Measurements from ENCODE around the gene KATNAL2. TPM values are rescaled to one million over a fixed set of nuclear protein-coding genes. Genes with fewer than 3 reads are reported as not detected.

Gene KATNAL2
- total RNA-seq, 1 experiment from 2014 or later, result 2.0 TPM

- H4K20me1 ChIP-seq (ENCODE audit: low read length), result no peaks in the 10 kb centered on the region
- H3K27me3 ChIP-seq (ENCODE audit: low read length), result no peaks in the 10 kb centered on the region
- ChIA-PET POLR2A (ENCODE audit: unreplicated experiment) (no interaction called here), CTCF (no interaction called here)
- no peak overlapping the region for H3K9ac ChIP-seq (ENCODE audit: low read length)
- H3K9me3 ChIP-seq (ENCODE audit: low read length), result no peaks in the 10 kb centered on the region
- DNase-seq (no peak), ATAC-seq (no peak)
- BruUV-seq (replicated peaks), result no TSS peak
- TF ChIP-seq CTCF (conservative IDR thresholded peaks at IDR 0.05; ENCODE audit: low read depth, low read length), result no peak
- peaks cover 35% of the 10 kb centered on the region for H3K79me2 ChIP-seq (ENCODE audit: low read length)
- no peak overlapping the region for H3K4me2 ChIP-seq (ENCODE audit: low read length)
- no peaks in the 10 kb centered on the region for H3K4me1 ChIP-seq (ENCODE audit: insufficient read depth, low read length)
- no peaks in the 10 kb centered on the region for H3K9me2 ChIP-seq (replicated peaks; ENCODE audit: low read length)
- no peak overlapping the region for H2AFZ ChIP-seq (ENCODE audit: low read length)
- intact Hi-C loops (cut with micrococcal nuclease), result no loop called here
- no peak overlapping the region for H3K4me3 ChIP-seq (ENCODE audit: low read length)
- H3F3A ChIP-seq (ENCODE audit: low read length, unreplicated experiment), result no peaks in the 10 kb centered on the region
- H3K27ac ChIP-seq (ENCODE audit: low read length), result no peak overlapping the region
- H3K36me3 ChIP-seq (ENCODE audit: low read depth, low read length), result no peaks in the 10 kb centered on the region
Observed at GRCh38 chr18:46899274-46899948, 18.0 kb upstream of the KATNAL2 start.

- no peaks in the 10 kb centered on the region for H3K36me3 ChIP-seq (ENCODE audit: low read depth, low read length)
- H3K4me3 ChIP-seq (ENCODE audit: low read length), result no peak overlapping the region
- no peaks in the 10 kb centered on the region for H3K9me2 ChIP-seq (replicated peaks; ENCODE audit: low read length)
Observed at GRCh38 chr18:46903406-46903805, 14.0 kb upstream of the KATNAL2 start.

GRCh38 chr18:46909497-46909896 is 7.9 kb upstream of the KATNAL2 start:
- Histone ChIP-seq H4K20me1 (ENCODE audit: low read length) (no peaks in the 10 kb centered on the region), H2AFZ (ENCODE audit: low read length) (no peak overlapping the region), H3K9me3 (ENCODE audit: low read length) (no peaks in the 10 kb centered on the region), H3F3A (ENCODE audit: low read length, unreplicated experiment) (no peaks in the 10 kb centered on the region), H3K9me2 (replicated peaks; ENCODE audit: low read length) (no peaks in the 10 kb centered on the region), H3K4me3 (ENCODE audit: low read length) (no peak overlapping the region), H3K4me2 (ENCODE audit: low read length) (no peak overlapping the region), H3K36me3 (ENCODE audit: low read depth, low read length) (no peaks in the 10 kb centered on the region), H3K9ac (ENCODE audit: low read length) (no peak overlapping the region), H3K4me1 (ENCODE audit: insufficient read depth, low read length) (no peaks in the 10 kb centered on the region), H3K27ac (ENCODE audit: low read length) (no peak overlapping the region), H3K79me2 (ENCODE audit: low read length) (peaks cover 91% of the 10 kb centered on the region), H3K27me3 (ENCODE audit: low read length) (no peaks in the 10 kb centered on the region)
- intact Hi-C loops (cut with micrococcal nuclease), result no loop called here
- TF ChIP-seq EZH2phosphoT487 (IDR thresholded peaks at IDR 0.05; ENCODE audit: borderline replicate concordance, low read length) (no peak), EZH2 (IDR thresholded peaks at IDR 0.05; ENCODE audit: low read length, unreplicated experiment) (no peak)
- DNase-seq, result no peak
- CTCF ChIA-PET, result no interaction called here
- POLR2A ChIA-PET (ENCODE audit: unreplicated experiment), result no interaction called here
- no peak for ATAC-seq
- BruUV-seq (replicated peaks), result no TSS peak

More at GRCh38 chr18:46903406-46903805, 14.0 kb upstream of the KATNAL2 start:
- no peak overlapping the region for H3K9ac ChIP-seq (ENCODE audit: low read length)
- no peaks in the 10 kb centered on the region for H3K9me3 ChIP-seq (ENCODE audit: low read length)
- H3K79me2 ChIP-seq (ENCODE audit: low read length), result peaks cover 64% of the 10 kb centered on the region
- H3F3A ChIP-seq (ENCODE audit: low read length, unreplicated experiment), result no peaks in the 10 kb centered on the region
- no peak overlapping the region for H3K4me2 ChIP-seq (ENCODE audit: low read length)
- H3K4me1 ChIP-seq (ENCODE audit: insufficient read depth, low read length), result no peaks in the 10 kb centered on the region
- intact Hi-C loops (cut with micrococcal nuclease), result no loop called here
- CTCF ChIA-PET, result no interaction called here
- DNase-seq (no peak), ATAC-seq (no peak)
- no peaks in the 10 kb centered on the region for H4K20me1 ChIP-seq (ENCODE audit: low read length)
- H3K27me3 ChIP-seq (ENCODE audit: low read length), result no peaks in the 10 kb centered on the region
- POLR2A ChIA-PET (ENCODE audit: unreplicated experiment), result no interaction called here
- TF ChIP-seq CTCF (conservative IDR thresholded peaks at IDR 0.05; ENCODE audit: low read depth, low read length), result no peak
- TF ChIP-seq EZH2phosphoT487 (IDR thresholded peaks at IDR 0.05; ENCODE audit: borderline replicate concordance, low read length), result no peak
- no peak for TF ChIP-seq EZH2 (IDR thresholded peaks at IDR 0.05; ENCODE audit: low read length, unreplicated experiment)
- H2AFZ ChIP-seq (ENCODE audit: low read length), result no peak overlapping the region
- H3K27ac ChIP-seq (ENCODE audit: low read length), result no peak overlapping the region
- no TSS peak for BruUV-seq (replicated peaks)

Measured in PC-3 (cell line).